GM12801 (cell line): ENCODE measurements around the gene ARID3C.

ENCODE experiments used
- TF ChIP-seq, protein P1 (sequence below): IDR thresholded peaks from one replicate; pipeline ENCODE4 v1.5.1; 2011; ENCODE audit warnings: control low read depth; ENCODE audit not compliant: insufficient read length; ENCODE audit errors: extremely low read depth

ARID3C gene

DNA sequence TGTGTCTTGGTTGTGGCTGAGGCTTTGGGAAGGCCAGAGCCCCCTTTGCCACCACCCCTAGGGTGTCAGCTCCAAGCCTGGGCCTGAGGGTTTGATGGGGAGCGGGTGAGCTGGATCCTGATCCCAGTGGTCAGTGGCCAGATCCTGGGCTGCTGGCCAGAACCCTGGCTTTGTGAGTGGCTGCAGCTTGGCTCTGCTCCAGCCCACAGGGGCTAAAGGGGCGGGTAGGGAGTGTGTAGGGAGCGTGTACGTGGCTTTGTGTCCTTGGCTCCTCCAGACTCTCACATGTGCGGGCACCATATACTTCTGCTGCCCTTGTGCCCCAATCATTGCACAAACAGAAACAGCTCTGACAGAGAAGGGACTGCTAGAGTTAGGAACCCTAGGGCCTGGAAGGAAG, 21.9 kb upstream of the ARID3C start:
- TF ChIP-seq, protein P1, sequence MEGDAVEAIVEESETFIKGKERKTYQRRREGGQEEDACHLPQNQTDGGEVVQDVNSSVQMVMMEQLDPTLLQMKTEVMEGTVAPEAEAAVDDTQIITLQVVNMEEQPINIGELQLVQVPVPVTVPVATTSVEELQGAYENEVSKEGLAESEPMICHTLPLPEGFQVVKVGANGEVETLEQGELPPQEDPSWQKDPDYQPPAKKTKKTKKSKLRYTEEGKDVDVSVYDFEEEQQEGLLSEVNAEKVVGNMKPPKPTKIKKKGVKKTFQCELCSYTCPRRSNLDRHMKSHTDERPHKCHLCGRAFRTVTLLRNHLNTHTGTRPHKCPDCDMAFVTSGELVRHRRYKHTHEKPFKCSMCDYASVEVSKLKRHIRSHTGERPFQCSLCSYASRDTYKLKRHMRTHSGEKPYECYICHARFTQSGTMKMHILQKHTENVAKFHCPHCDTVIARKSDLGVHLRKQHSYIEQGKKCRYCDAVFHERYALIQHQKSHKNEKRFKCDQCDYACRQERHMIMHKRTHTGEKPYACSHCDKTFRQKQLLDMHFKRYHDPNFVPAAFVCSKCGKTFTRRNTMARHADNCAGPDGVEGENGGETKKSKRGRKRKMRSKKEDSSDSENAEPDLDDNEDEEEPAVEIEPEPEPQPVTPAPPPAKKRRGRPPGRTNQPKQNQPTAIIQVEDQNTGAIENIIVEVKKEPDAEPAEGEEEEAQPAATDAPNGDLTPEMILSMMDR, result no peak

DNA sequence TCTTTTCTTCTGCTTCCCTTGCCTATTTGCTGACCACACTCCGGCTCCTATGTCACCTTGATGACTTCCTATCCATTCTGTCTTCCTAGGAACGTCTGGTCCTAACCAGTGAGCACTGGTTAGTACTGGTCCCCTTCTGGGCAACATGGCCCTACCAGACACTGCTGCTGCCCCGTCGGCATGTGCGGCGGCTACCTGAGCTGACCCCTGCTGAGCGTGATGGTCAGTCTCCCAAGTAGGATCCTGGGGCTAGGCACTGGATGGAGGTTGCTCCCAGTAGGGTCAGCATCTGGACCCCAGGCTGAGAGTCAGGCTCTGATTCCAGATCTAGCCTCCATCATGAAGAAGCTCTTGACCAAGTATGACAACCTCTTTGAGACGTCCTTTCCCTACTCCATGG, 19.8 kb upstream of the ARID3C start:
- TF ChIP-seq, protein P1, result no peak

DNA sequence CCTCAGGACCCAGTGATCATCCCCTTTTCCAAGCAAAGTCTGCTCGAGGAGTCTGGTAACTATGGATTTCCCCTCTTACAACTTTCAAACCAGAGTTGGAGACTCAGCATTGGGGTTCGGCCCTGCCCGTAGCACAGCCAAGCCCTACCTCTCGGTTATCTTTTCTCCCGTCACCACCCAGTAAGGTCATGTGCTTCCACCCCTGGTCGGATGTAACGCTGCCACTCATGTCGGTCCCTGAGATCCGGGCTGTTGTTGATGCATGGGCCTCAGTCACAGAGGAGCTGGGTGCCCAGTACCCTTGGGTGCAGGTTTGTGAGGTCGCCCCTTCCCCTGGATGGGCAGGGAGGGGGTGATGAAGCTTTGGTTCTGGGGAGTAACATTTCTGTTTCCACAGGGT, 18.8 kb upstream of the ARID3C start:
- TF ChIP-seq, protein P1, result no peak

DNA sequence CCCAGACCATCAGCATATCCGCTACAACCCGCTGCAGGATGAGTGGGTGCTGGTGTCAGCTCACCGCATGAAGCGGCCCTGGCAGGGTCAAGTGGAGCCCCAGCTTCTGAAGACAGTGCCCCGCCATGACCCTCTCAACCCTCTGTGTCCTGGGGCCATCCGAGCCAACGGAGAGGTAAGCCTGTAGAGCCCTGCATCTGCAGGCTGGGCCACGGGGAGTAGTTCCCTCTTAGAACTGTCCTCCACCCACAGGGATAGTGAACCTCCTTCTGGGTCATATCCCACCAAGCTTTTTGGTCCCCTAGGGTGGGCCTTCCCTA, 18.2 kb upstream of the ARID3C start:
- TF ChIP-seq, protein P1, result no peak

DNA sequence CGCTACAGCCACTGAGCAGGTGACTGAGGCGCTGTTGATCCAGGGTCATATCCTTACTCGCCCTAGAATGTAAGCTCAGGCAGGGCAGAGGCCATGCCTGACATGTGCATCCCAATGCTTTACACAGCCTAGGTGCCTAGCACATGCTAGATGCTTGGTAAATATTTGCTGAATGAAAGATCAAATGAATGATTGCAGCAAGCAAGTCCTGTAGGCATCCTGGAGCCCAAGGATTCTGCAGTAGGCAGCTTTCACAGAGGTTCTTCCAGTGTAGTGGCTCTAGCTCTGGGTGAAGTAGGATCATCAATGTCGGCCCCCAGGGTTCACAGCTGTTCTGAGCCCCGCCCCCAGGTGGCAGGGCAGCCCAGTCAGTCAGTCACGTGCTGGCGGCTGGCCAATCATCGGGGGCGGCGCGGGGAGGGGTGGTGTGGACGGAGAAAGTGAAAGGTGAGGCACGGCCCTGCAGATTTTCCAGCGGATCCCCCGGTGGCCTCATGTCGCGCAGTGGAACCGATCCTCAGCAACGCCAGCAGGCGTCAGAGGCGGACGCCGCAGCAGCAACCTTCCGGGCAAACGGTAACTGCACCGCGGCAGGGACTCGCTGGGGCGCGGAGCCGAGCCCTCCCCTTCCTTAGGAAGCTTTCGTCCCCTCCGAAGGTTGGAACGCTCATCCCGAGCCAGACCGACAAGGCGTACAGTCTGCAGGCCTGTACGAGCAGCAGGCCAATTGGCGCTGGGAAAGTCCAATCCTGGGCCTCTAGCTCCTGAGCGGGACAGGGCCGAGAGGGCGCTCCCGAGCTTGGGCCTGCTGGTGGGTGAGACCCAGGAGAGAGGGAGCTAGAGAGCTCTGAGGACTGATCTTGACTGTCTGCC, 17.6 kb upstream of the ARID3C start, which contains the start of gene GALT:
Gene GALT, plus strand, starts transcription at position 465 of the 873 bp plus-strand sequence. Its CDS starts 30 bp downstream, at position 495.
- TF ChIP-seq, protein P1, result no peak

DNA sequence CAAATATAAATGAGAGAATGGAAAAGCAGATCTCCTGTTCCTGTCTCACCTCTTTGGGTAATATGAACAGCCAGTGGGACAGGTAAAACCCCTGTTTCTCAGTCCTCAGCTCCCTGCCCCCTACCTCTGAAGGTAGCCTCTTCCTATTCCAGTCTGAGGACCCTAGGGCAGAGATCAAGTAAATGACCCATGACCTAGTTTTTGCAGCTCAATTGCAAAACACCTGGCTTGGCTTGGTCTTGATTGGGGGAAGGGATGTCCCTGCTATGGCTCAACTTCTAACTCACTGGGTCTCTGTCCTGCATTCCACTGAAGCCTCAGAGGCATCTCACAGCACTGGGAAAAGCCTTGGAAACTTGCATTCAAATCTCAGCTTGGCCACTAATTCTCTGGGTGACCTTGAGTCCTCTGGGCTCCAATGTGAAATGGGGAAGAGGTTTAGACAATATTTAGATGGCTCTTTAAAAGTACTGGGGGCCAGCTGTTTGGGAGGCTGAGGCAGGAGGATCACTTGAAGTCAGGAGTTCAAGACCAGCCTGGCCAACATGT, 16.0 kb upstream of the ARID3C start:
- TF ChIP-seq, protein P1, result no peak

DNA sequence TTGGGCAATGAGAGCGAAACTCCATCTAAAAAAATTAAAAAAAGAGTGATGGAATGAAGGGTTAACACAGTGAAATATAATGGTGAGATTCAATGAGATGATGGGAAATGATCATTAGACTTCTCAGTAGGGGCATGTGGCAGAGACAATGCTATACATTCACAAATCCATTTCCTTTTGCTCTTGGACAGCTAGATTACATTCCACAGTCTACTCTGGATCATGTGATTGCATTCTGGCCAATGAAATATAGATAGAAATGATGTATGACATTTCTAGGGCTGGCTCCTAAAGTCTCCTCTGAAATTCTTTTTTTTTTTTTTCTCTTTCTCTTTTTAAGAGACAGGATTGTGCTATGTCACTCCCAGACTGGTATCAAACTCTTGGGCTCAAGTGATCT, 13.8 kb upstream of the ARID3C start:
- TF ChIP-seq, protein P1, result no peak
